Hepatic stellate cell (primary cell): Measurements from ENCODE around the gene CCDC24.

Experiments
- DNase-seq: peaks from one replicate; pipeline ENCODE4 v3.0.0; 2011; ENCODE audit warnings: low spot score

CCDC24 gene

GRCh38 chr1:43999455-43999854 lies 8.1 kb downstream of the CCDC24 start:
- DNase-seq = no peak

GRCh38 chr1:44000122-44000665 lies 8.8 kb downstream of the CCDC24 start:
- DNase-seq = no peak

DNA sequence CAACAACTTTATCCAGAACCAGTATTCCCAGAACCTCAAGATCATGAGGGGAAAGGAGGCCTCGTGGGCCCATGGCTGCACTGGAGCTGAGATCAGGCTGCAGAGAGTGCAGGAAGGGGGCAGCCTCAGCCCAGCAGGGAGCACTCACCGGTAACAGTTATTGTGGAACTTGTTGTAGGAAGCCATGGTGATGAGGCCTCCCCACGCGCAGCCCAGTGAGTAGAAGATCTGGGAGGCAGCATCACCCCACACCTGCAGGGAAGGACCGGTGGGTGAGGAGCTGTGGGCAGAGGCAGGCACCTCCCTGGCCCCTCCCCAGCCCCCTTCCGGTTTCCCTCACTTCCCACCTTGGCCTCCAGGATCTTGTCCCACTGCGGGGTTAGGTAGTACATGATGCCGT lies 10.8 kb downstream of the CCDC24 start:
- DNase-seq = no peak

GRCh38 chr1:44002606-44003157 lies 11.3 kb downstream of the CCDC24 start:
- DNase-seq = no peak

DNA sequence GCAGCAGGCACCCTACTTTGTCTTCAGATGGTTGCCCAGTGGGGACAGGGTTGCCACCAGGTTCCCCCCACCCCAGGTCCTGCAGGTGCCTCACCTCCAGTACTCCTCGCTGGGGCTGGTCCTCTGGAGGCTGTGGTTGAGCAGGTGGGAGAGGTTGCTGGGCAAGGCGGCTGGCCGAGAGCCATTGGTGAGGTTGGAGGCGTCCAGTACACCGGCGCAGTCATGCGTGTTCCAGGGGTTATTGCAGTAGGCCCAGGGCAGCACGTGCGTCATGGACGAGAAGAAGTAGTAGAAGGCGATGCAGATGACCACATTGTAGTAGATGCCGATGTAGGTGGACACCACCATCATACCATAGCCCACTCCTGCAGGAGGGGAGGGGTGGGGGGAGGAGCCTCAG lies 16.9 kb downstream of the CCDC24 start:
- DNase-seq = no peak

GRCh38 chr1:44010935-44011471 lies 19.6 kb downstream of the CCDC24 start:
- DNase-seq = no peak

DNA sequence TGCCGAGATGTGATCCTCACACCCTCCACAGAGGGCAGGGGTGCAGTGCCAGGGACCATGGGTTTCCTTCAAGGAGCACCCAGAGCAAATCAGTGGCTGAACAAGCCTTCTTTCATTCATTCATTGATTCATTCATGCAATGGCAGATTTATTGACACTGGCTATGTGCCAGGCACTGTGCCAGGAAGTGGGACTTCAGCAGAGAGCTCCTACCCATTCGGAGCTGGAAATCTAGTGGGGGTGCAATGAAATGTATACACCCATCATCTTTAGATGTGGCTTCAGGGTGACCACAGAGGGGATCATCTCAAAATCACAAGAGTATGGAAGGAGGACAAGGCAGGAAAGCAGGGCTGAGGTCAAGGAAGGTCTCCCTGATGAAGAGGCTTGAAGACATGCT lies 21.0 kb downstream of the CCDC24 start:
- DNase-seq = no peak

DNA sequence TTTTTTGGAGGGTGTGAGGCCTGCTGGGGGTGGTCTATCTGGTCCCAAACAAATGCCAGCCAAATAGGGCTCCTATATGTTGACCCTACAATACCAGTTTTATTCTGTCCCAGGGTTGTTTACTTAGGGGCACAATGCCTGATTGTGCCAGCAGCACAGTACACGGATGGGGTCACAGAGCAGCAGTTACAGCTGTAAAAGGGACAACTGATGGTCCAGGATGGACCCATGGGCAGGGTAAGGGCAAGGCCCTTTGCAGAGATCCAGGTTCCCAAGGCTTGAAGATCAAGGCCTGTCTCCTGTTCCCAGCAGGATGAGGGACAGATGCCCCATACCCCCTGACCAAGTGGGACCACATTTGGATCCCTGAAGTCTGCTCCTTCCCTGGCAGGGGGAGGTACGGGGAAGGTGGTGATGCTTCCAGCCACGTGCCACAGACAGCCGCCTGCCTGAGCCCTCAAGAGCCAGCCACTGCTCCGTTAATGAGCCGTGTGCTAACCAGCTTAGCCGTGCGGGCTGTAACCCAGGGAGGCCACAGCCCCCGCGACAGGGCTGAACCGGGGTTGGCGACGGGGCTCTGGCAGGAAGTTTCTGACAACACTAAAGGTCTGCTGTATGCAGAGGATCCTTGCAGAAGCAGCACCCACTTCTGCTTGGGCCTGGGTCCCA lies 21.7 kb downstream of the CCDC24 start:
- no peak for DNase-seq

DNA sequence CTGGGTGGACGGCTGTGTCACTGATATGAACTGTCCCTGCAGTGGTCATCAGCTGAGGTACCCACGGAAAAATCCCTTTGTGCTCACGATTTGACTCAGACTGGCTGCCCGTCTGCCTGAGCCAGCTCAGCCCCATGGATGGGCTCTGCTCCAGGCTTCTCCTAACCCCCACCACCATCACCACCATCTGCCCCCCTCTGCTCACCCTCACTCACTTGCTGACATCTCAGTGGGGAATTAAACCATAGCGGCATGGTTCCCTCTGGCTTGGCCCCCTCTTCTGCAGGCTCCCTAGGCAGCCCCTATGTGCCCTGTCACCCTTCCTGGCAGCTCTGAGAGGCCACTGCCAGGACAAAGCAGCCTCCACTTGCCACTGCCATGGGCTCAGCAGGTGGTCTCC lies 22.6 kb downstream of the CCDC24 start:
- no peak for DNase-seq

DNA sequence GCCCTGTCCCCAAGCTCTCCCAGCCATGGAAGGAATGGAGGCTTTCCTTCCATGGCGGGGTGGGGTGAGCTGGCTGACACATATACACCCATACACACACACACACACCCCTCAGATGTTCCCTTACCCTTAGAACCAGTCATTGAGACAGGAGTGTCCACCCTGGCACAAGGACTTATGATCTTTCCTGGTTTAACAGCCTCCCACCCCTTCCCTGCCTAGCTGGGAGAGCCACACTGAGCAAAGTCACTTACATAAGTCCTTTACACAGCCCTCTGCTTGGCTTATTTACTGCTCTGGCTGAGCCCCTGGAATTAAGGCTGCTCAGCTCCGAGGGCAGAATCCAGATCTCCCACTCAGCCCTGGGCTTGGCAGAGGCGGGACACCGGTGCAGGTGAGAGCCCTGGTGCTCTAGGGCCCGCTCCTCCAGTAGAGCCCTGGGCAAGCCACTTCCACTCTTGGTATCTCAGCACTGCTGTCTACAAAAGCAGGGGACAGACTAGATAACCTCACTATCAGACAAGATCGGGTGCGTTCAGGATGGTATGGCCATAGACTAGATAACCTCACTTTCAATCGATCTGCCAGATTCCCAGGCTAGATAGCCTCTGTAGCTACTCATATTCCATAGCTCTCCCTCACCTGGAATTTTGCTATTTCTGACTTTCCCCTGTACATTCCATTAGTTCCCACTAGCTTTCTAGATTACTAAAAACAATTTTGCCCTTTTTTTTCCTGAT lies 23.1 kb downstream of the CCDC24 start:
- no peak for DNase-seq

- DNase-seq = peak; percentile 43
Measured at GRCh38 chr1:44015206-44015605, 23.8 kb downstream of the CCDC24 start.

DNA sequence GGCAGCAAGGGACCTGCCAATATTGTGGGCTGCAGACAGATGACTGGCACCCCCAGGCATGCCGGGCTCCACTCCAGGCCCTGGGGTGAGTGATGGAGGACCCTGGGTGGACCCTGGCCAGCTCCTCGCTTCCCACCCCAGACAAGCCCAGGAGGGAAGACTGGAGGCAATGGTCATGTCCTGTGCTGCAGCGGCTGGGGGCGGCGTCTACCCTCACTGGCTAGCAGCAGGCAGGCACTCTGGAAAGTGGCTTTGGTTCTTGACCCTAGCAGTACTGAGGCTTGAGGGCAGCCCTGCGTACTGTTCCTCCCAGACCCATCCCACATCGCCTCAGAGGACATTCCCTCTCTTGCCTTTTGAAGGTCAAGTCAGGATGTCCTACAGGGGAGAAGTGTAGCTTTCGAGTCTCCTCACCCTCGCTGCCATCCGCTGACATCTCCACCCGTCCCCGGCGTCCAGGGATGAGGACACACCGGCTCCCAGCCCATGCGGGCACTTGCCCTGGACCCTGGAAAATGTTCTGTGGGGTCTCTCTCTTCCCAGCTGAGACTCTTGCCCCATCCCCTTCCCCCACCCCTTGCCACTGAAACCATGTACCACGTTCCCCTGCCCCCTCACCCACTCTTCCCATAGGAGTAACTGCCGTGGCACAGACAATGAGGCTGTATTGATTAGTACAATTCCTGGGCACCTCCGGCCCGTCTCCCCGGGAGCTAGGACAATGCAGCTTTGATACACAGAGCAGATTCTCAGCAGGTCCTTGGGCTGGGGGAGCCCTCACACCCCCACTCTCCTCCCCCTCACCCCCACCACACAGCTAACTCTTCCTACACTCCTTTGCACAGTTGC lies 24.9 kb downstream of the CCDC24 start:
- no peak for DNase-seq

GRCh38 chr1:44016890-44017400 lies 25.5 kb downstream of the CCDC24 start:
- DNase-seq = no peak

DNA sequence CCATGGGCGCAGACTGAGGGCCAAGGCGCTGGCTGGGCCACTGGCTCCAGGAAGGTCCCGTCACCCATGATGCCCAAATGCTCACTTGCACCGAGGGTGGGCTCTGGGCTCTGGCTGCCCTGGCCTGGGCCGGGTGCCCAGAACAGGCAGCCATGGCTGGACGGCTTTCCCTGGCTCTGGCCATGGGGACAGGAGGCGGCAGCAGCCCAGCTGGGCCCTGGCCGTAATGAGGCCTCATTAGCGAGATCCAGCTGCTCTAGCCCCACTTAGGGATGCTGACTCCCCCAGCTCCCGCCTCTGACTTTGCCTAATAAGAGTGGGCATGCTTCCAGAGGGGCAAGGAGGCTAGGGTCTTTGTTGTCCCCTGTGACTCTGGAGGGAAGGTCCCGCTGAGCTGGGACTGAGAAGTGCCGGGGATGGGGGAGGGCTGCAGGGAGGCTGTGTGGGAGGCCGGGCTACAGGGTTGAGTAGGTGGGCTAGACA lies 28.1 kb downstream of the CCDC24 start:
- no peak for DNase-seq

DNA sequence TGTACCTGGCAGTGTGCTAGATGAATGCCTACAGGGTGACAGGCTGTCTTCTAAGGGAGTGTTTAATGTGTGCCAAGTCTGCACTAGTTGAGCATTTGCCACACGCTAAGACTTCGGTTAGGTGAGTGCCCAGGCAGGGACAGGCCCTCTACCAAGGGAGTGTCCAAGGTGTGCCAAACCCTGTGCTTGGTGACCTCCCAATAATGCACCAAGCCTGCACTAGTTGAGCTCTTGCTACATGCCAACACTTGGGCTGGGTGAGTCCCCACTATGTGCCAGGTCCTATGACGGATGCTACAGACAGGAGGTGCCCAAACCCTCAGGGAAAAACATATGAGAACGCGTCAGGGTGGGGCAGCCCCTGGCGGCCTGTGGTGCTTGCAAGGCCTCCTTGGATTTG lies 29.1 kb downstream of the CCDC24 start:
- DNase-seq = no peak

DNA sequence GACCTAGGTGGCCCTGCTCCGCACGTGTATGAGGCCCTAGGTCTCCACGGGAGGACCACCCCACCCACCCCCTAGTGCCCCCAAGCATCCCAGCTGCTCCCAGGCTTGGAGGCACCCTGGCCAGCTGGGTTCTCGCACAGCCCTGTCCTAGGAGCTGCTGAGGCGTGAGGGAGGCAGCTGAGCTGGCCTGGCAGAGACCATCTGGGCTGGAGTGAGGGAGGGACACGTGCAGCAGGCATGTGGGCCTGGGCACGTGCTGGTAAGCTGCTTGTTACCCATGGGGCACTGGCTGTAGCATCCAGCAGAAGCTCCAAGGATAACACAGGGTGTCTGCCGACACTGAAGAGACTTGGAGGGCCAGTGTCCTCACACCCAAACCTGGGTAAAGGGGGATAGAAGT lies 29.8 kb downstream of the CCDC24 start:
- DNase-seq = no peak

GRCh38 chr1:44021581-44022321 lies 30.4 kb downstream of the CCDC24 start:
- DNase-seq = no peak

GRCh38 chr1:44024031-44024902 lies 32.9 kb downstream of the CCDC24 start:
- no peak for DNase-seq

DNA sequence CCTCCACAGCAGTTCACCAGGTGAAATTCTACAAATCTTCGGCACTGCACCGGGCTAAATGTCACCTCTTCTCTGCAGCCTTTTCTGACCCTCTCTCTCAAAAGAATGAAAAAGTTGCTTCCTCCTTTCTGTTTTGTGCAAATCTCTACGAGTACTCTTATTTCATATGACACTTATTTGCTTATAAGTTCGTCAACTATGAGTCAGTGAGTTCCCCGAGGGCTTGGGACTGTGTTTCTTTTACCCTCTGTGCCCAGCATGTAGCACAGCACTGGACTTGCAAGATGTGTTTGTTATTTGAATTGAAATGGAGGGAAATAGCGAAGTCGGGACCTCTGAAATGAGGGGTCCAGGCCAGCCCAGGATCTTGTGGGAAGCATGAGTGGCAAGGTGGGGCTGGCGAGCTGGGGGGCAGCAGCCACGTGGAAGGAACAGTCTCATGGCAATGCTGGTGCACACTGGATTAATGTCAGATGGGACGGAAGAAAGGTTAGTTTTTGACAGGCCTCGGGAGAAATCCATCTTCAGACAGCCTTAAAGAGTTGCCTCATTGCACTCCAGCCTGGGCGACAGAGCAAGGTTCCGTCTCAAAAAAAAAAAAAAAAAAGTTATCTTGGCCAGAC lies 33.6 kb downstream of the CCDC24 start:
- no peak for DNase-seq
